HG03575 (cell line): ENCODE results near the gene DACT3.

Experiments used
- ATAC-seq: cut with Tn5 transposase; IDR thresholded peaks from one replicate; pipeline ENCODE4 v1.9.1; 2021; ENCODE audit not compliant: unreplicated experiment, insufficient number of reproducible peaks, low FRiP score; ENCODE audit errors: extremely low read depth

The DACT3 gene

DNA sequence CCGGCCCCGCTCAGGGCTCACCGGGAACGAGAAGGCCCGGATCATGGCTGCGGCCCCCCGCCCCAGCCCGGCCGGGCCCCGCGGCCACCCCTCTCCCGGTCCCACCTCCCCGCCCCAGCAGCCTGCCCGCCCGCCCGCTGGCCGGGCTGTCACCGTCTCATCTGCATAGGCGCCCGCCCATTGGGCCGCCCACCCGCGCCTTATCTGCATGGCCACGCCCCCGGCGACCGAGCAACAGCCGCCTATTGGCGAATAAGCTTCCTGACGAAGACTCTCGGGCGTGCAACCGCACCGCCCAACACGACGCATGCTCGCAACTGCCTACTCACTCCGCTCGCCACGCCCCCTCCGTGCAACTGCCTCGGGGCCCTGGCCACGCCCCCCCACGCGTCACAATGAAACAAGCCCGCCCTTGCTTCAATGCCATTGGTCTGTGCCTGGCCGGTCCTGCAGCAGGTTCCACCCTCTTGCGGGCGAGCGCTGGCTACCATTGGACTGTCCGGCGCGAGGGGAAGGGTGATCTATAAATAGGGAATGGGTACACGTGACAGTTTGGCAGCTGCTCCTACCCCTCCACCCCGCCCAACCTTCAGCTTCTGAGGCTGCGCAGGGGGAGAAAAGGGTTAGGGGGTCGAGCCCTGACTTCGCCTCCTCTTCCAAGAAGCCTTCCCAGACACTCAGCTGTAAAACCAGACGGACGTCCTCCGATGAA is at the start of gene DACT3:
DACT3 (minus strand) TSS at position 163 of the 712 bp plus-strand sequence; CDS start at position 45, 118 bp downstream.
- ATAC-seq: peak; percentile 50

- ATAC-seq: no peak
Measured at GRCh38 chr19:46710687-46711086, 49.7 kb upstream of the DACT3 start.

DNA sequence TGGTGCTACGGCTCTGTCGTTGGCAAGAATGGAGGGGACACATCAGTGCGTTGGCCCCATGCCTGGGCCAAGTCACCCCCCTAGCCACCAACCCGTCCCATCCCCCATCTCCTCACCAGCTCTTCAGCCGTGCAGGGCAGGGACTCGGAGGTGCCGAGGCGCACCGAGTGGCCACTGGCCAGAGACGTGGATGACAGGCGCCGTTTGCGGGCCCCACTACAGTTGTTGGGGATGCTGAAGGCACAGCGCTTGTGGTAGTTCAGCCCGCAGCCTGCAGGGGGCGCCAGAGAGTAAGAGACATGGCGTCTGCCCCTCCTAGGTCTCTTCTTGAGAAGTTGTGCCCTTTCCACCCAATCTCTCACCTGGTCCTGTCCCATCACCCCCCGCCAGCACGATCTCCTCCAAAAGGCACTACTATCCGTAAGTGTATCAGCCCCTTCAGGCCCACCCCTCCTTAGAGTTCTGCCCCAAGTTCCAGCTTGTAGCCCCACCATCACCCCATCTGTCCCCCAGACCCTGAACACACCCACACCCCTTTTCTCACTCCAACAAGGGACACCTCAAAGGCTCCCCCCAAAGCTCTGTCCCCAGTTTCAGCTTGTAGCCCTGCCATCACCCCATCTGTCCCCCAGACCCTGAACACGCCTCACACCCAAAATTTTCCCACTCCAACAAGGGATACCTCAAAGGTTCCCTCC is 43.5 kb upstream of the DACT3 start:
- no peak for ATAC-seq

DNA sequence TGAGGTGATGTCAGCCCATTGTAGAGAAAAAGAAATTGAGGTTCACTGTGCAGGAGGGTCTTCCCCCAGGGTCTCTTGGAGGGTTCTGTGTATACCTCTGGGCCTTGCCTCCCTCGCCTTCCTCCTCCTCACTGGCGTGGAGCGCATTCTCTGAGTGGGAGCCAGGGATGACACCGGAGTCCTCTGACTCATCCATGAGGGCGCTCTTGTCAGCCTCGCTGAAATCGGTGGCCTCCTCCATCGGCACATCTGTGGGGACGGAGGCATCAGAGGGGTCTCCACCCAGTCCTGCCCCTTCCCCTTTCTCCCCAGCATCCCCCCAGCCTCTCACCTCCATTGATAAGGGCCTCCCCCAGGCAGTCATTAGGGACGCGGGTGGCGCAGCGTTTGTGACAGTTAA is 39.7 kb upstream of the DACT3 start:
- no peak for ATAC-seq

DNA sequence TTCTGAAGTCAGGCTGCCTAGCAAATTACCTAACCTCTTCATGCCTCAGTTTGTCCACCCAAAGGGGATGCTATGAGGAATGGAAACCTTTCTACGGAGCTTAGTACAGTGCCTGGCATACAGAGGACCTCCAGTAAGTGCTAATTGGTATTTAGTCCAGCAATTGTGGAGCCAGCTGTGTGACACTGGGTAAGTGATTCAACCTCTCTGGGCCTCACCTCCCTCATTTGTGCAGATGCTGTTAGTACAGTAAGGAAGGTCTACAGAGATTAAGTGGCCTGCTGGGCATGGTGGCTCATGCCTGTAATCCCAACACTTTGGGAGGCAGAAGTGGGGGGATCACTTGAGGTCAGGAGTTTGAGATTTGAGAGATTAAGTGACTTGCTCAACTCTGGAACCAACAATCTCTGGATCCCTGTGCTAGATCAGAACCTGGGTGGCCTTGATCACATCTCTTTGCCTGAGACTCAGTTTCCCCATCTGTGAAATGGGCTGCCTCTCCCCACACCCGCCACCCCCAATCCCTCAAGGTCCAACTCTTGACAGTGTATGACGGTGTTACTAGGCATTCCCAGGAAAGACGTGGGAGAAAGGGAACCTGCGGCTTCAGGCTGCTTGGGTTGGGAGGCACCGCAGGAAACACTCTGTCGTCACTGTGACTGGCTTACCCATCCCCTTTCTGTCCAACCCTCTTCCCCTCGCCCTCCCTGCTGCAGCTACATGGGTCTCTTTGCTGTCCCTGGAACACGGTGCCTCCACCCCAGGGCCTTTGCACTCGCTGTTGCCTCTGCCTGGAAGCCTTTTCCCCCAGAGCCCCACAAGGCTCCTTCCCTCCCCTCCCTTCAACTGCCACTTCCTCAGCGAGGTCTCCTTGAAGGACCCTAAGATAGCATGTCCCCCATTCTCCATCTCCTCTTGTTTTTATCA is 37.7 kb upstream of the DACT3 start:
- no peak for ATAC-seq

DNA sequence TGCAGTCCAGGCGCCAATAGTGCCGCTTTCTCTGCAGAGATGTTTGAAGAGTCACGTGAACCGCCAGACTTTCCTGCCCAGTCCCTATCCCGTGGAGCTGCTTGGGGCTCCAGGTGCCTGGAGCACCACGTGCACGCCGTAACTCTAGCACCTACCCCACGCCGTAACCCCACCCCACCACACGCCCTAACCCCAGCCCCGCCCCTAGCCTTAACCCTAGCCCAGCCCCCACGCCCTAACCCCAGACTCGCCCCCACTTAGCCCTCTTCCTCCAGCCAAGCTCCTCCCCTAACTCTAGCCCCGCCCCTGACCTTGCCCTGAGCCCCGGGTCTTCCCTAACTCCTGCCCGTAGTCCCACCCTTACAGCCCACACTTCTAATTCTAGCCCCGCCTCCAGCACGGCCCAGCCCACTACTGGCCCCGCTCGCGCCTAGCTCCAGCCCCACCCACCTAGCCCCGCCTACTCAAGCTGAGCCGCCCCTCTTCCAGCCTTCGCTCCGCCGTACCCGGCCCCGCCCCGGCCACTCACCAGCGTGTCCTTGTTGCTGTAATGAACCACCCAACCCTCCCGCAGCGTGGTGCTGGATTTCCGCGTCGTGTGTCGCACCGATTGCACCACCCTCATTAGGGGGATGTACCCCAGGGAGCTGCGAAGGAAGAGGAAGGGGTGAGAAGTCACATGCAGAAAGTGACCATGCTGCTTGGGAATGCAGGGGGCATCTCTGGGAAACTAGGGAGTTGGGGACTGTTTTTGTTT is 36.4 kb upstream of the DACT3 start:
- ATAC-seq: no peak

GRCh38 chr19:46696866-46697203 is 35.9 kb upstream of the DACT3 start:
- no peak for ATAC-seq

DNA sequence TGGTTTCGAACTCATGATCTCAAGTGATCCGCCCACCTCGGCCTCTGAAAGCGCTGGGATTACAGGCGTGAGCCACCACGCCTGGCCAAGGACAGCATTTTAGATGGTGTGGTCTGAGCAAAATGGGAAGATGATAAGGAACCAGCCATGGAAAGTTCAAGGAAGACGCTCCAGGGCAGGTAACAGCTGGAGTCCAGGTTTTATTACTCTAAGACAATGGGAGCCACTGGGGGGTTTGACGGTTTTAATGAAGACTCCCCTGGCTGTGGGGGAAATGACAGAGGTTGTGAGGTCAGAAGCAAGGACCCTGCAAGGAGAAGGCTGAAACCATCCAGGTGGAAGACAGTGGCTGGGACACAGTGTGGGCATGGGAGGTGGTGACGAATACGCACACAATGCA is 35.1 kb upstream of the DACT3 start:
- ATAC-seq: no peak

- ATAC-seq: no peak
Measured at GRCh38 chr19:46693760-46694159, 32.8 kb upstream of the DACT3 start.

GRCh38 chr19:46692918-46693722 is 32.1 kb upstream of the DACT3 start:
- no peak for ATAC-seq

- no peak for ATAC-seq
Measured at GRCh38 chr19:46691948-46692347, 31.0 kb upstream of the DACT3 start.

GRCh38 chr19:46691104-46691503 is 30.1 kb upstream of the DACT3 start:
- no peak for ATAC-seq

GRCh38 chr19:46689358-46689757 is 28.4 kb upstream of the DACT3 start:
- no peak for ATAC-seq

DNA sequence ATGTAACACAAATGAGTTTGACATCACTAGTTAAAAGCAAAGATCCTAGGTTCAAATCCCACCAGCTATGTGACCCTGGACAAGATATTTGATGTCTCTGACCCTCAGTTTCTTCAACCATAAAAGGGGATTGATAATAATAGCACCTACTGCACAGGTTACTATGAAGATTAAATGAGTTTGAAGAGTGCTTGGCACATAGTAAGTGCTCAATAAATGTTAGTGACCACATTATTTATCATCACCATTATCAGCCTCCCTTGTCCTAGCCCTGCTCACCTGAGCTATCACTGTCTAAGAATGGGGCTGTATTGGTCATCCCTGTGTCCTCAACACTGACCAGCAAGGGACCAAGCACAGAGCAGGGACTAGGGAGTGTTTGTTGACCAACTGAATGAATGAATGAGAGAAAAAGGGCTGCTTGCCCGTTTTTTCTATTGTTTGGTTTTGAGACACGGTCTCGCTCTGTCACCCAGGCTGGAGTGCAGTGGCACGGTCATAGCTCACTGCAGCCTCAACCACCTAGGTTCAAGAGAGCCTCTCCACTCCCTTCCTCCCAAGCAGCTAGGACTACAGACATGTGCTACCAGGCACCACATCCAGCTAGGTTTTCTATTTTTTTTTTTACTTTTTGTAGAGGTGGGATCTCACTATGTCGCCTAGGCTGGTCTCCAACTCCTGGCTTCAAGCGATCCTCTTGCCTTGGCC is 26.6 kb upstream of the DACT3 start:
- ATAC-seq: no peak

DNA sequence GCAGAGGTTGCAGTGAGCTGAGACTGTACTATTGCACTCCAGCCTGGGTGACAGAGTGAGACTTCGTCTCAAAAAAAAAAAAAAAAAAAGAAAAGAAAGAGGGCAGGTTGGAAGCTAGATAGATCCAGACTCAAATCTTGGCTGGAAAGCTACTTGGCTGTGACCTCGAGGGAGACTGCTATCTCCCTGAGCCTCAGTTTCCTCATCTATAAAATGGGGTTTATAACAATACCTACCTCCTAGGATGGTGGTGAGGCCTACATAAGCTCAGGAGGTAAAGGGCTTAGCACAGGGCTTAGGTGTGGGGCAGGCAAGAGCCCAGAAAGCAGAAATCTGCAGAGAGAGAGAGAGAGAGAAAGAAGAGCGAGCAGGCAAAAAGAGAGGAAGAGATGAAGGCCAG is 24.2 kb upstream of the DACT3 start:
- ATAC-seq: no peak

DNA sequence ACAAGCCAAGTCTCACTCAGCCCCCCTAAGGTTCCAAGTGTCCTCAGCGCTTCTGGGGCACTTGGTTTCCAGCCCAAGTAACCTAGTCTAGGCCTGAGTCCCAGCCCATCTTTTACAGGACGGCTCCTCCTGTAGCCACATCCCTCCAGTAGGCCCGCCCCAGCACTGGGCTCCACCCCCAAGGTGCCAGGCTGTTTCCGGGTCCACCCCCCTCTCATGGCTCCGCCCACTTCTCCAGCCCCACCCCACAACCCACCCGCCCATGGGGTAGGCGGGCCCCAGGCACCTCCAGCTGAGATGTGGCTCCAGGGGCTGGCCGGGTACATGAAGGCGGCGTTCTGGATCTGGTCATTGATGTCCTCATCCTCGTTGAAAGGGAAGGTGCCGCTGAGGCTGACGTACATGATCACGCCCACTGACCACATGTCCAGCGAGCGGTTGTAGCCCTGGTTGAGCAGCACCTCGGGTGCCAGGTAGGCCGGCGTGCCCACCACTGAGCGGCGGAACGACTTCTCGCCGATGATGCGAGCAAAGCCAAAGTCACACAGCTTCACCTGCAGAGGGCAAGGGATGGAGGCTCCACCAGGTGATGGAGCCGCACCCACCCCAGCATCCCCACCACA is 17.2 kb upstream of the DACT3 start:
- ATAC-seq: no peak

DNA sequence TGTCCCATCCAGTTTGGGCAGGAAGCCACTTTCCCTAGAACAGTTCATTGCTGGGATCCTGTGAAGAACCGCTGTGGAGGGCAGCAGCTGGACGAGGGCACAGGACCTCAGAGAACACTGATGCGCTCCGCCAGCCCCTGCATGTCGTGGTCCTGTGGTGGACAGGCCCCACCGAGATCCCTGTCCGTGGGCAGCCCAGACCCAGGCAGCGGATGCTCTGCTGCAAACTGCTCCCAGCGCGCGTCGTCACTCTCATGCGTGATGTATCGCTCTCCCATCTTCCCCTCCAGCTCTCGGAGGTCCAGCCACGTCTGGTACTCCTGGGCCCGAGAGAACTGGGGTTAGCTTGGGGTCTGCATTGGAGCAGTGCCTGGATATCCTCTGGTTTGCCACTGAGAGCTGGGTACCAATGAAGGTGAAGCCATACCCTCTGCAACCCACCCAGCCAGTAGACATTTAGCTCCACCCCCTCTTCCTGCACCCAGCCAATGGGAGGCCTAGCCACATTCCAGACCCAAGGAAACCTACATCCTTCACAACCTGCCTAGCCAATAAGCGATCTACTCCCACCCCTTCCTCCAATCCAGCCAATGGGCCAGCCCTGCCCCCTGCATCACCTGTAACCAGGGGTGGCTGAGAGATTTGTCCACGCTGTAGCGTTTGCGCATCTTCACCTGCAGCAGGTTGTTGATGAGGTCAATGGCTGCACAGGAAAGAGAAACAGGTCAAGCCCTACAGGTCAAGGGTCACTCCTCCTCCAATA is 13.6 kb upstream of the DACT3 start:
- no peak for ATAC-seq
